ENCODE data around the gene TMEM125. TPM values are rescaled to one million over a fixed set of nuclear protein-coding genes. Genes with fewer than 3 reads are reported as not detected.

Gene TMEM125
- total and polyA plus RNA-seq, 2 of the 4 experiments (the other 2 are of a cell fraction) = under 0.01 to 0.03 TPM

DNA sequence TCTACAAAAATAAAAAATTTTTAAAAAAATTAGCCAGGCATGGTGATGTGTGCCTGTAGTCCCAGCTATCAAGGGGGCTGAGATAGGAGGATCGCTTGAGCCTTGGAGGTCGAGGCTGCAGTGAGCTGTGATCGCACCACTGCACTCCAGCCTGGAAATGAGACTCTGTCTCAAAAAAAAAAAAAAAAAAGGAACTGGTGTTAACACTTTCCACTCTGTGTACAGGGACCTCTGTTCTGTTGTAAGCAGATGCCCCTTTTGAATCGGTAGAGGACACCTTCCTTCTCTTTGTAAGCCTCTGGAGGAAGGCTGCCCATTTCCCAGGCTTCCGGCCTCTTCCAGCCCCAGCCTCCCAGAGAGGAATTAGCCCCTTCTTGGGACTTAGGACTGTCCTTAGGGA is 22.9 kb downstream of the TMEM125 start:
- H3K27me3 ChIP-seq (ENCODE audit: control insufficient read depth, insufficient read depth, low read length) = peaks cover 17% of the 10 kb centered on the region
- no peaks in the 10 kb centered on the region for H3K9me3 ChIP-seq (ENCODE audit: control insufficient read depth, insufficient read depth, low read length)
- dilution Hi-C loops (cut with HindIII; ENCODE audit: low sequenced_read_pairs, unreplicated experiment) = no loop called here
- no peak overlapping the region for H3K23ac ChIP-seq (ENCODE audit: low read depth, low read length)
- no TSS peak for BruUV-seq (replicated peaks)
- no peaks in the 10 kb centered on the region for H3K79me1 ChIP-seq (ENCODE audit: low read depth in 1 of 2, low read length in 2 of 2)
- H3K9ac ChIP-seq (ENCODE audit: low read depth, low read length) = no peak overlapping the region
- peaks cover 10% of the 10 kb centered on the region for H3K4me1 ChIP-seq (ENCODE audit: control insufficient read depth, insufficient read depth, low read length)
- H2AFZ ChIP-seq (replicated peaks; ENCODE audit: low read length, poor library complexity) = no peak overlapping the region
- WGBS, 2 experiments (ENCODE audit: extremely low coverage in 2 of 2, insufficient read length in 1 of 2) = 56% methylated on average over 3 of the region's 5 CpGs; no CpG with 5 or more reads in 1 of the 2 experiments
- H3K36me3 ChIP-seq (ENCODE audit: control insufficient read depth, insufficient read depth, low read length) = no peaks in the 10 kb centered on the region
- H3K27ac ChIP-seq (ENCODE audit: insufficient read depth, low read length) = no peak overlapping the region
- H2BK15ac ChIP-seq (ENCODE audit: low read depth, low read length) = no peak overlapping the region
- no peak overlapping the region for H2AK5ac ChIP-seq (ENCODE audit: low read depth, low read length)
- H3K4me3 ChIP-seq (ENCODE audit: insufficient read depth, low read depth, low read length) = no peak overlapping the region
- no peak overlapping the region for H3K4me2 ChIP-seq (ENCODE audit: low read depth, low read length)
- no peak for DNase-seq
- ChIA-PET CTCF (no interaction called here), POLR2A (ENCODE audit: unreplicated experiment) (interaction anchor here (0.6 kb wide), 1 partner anchor 89 kb away, joined by 8 read pairs; no protein-coding TSS in a partner anchor)
- H4K5ac ChIP-seq (ENCODE audit: low read depth, low read length) = no peak overlapping the region
- H3K4ac ChIP-seq (ENCODE audit: low read depth, low read length) = no peak overlapping the region
- TF ChIP-seq FOS (IDR thresholded peaks at IDR 0.05; ENCODE audit: low read depth, low read length) = no peak
- no peak for TF ChIP-seq RAD21 (IDR thresholded peaks at IDR 0.05; ENCODE audit: low read length)
- TF ChIP-seq, protein P1, sequence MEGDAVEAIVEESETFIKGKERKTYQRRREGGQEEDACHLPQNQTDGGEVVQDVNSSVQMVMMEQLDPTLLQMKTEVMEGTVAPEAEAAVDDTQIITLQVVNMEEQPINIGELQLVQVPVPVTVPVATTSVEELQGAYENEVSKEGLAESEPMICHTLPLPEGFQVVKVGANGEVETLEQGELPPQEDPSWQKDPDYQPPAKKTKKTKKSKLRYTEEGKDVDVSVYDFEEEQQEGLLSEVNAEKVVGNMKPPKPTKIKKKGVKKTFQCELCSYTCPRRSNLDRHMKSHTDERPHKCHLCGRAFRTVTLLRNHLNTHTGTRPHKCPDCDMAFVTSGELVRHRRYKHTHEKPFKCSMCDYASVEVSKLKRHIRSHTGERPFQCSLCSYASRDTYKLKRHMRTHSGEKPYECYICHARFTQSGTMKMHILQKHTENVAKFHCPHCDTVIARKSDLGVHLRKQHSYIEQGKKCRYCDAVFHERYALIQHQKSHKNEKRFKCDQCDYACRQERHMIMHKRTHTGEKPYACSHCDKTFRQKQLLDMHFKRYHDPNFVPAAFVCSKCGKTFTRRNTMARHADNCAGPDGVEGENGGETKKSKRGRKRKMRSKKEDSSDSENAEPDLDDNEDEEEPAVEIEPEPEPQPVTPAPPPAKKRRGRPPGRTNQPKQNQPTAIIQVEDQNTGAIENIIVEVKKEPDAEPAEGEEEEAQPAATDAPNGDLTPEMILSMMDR (conservative IDR thresholded peaks at IDR 0.05; ENCODE audit: low read depth, low read length) = no peak
- TF ChIP-seq CHD1 (IDR thresholded peaks at IDR 0.05; ENCODE audit: low read depth, low read length) = no peak
- no peak for TF ChIP-seq RCOR1 (IDR thresholded peaks at IDR 0.05; ENCODE audit: insufficient replicate concordance, low read length)
- TF ChIP-seq, protein P2, sequence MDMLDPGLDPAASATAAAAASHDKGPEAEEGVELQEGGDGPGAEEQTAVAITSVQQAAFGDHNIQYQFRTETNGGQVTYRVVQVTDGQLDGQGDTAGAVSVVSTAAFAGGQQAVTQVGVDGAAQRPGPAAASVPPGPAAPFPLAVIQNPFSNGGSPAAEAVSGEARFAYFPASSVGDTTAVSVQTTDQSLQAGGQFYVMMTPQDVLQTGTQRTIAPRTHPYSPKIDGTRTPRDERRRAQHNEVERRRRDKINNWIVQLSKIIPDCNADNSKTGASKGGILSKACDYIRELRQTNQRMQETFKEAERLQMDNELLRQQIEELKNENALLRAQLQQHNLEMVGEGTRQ (IDR thresholded peaks at IDR 0.05; ENCODE audit: low read depth, low read length) = no peak
- TF ChIP-seq, protein P3, sequence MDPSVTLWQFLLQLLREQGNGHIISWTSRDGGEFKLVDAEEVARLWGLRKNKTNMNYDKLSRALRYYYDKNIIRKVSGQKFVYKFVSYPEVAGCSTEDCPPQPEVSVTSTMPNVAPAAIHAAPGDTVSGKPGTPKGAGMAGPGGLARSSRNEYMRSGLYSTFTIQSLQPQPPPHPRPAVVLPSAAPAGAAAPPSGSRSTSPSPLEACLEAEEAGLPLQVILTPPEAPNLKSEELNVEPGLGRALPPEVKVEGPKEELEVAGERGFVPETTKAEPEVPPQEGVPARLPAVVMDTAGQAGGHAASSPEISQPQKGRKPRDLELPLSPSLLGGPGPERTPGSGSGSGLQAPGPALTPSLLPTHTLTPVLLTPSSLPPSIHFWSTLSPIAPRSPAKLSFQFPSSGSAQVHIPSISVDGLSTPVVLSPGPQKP (IDR thresholded peaks at IDR 0.05; ENCODE audit: borderline replicate concordance, low read depth, low read length) = no peak
- no peak for TF ChIP-seq CEBPB (IDR thresholded peaks at IDR 0.05; ENCODE audit: low read depth, low read length)
- TF ChIP-seq RFX5 (IDR thresholded peaks at IDR 0.05; ENCODE audit: low read depth, low read length) = no peak
- TF ChIP-seq MXI1 (IDR thresholded peaks at IDR 0.05; ENCODE audit: borderline replicate concordance, low read depth, low read length) = no peak
- TF ChIP-seq MAZ (IDR thresholded peaks at IDR 0.05; ENCODE audit: borderline replicate concordance, low read depth, low read length) = no peak
- no peak for TF ChIP-seq POLR2A (IDR thresholded peaks at IDR 0.05; ENCODE audit: low read depth, low read length)
- no peak for TF ChIP-seq SMC3 (IDR thresholded peaks at IDR 0.05; ENCODE audit: low read depth, low read length)
- TF ChIP-seq BHLHE40 (IDR thresholded peaks at IDR 0.05; ENCODE audit: low read depth, low read length) = no peak
- no peak for TF ChIP-seq MAFK (IDR thresholded peaks at IDR 0.05; ENCODE audit: low read depth, low read length)
- TF ChIP-seq NFE2L2 (IDR thresholded peaks at IDR 0.05; ENCODE audit: low read depth, low read length) = no peak
- in situ Hi-C loops (cut with MboI; ENCODE audit: low sequenced_read_pairs) = no loop called here
- H2BK120ac ChIP-seq (ENCODE audit: low read depth, low read length) = no peak overlapping the region
- H4K91ac ChIP-seq (ENCODE audit: insufficient read depth, low read depth, low read length) = no peak overlapping the region
- H2BK20ac ChIP-seq (ENCODE audit: low read depth, low read length) = no peak overlapping the region
- no peak overlapping the region for H3K56ac ChIP-seq (ENCODE audit: extremely low read depth, insufficient read depth, low read length)
- intact Hi-C loops (cut with micrococcal nuclease) = no loop called here
- no peak overlapping the region for H4K8ac ChIP-seq (ENCODE audit: low read depth in 2 of 2, low read length in 2 of 2)
- peaks cover 3% of the 10 kb centered on the region; the same call in 1 of the 2 replicates for H3K9me1 ChIP-seq (ENCODE audit: insufficient read depth, low read length)
- H2AK9ac ChIP-seq (replicated peaks; ENCODE audit: low read depth, low read length, poor library complexity) = no peak overlapping the region
- no peak overlapping the region for H2BK5ac ChIP-seq (ENCODE audit: low read depth, low read length, poor library complexity, severe bottlenecking)
- no peak for ATAC-seq (ENCODE audit: low read depth)
- H3K18ac ChIP-seq (ENCODE audit: low read depth, low read length) = no peak overlapping the region
- no peaks in the 10 kb centered on the region for H4K20me1 ChIP-seq (ENCODE audit: insufficient read depth, low read length)
- H3K14ac ChIP-seq (replicated peaks; ENCODE audit: low read depth, low read length) = no peak overlapping the region

Measured in IMR-90 (cell line).